H1 (cell line): Measurements from ENCODE around the gene TTC6. TPM values are rescaled to one million over a fixed set of nuclear protein-coding genes. Genes with fewer than 3 reads are reported as not detected.

ENCODE experiments used
- CTCF ChIA-PET: fragments of 300-600 bp; sonication (Branson Sonifier 250); formaldehyde crosslinking; loops from one replicate; lab custom pipeline; 2021; ENCODE audit not compliant: partially characterized antibody; lab: Charles Lee
- POLR2A ChIA-PET: fragments of 300-600 bp; sonication (Branson Sonifier 250); formaldehyde crosslinking; loops from one replicate; lab custom pipeline; 2021; ENCODE audit warnings: inconsistent platforms; ENCODE audit not compliant: partially characterized antibody; lab: Charles Lee
- DNase-seq, 2 experiments: peaks; one replicate each; pipeline versions ENCODE4 v3.0.0 to v3.0.0-alpha.2; 2010 to 2022; ENCODE audit warnings: low spot score in 2 of 2, low read depth in 1 of 2, mixed read lengths in 1 of 2
- FAIRE-seq: peaks from 2 replicates; lab custom pipeline; 2011; peaks lifted over from hg19 to GRCh38; lab: Jason Lieb, UNC
- H2AFZ ChIP-seq: 2 replicates; pipeline ENCODE4 v1.8.1; 2012; ENCODE audit warnings: low read length, inconsistent platforms
- H2AK5ac ChIP-seq: 2 replicates; pipeline ENCODE4 v1.6.1; 2013; ENCODE audit warnings: low read depth, low read length
- H2BK120ac ChIP-seq: replicated peaks from 2 replicates; pipeline ENCODE3; 2013; ENCODE audit warnings: low read depth, low read length, inconsistent platforms
- H2BK12ac ChIP-seq: 2 replicates; pipeline ENCODE4 v1.6.1; 2013; ENCODE audit warnings: low read depth, low read length
- H2BK15ac ChIP-seq: 2 replicates; pipeline ENCODE4 v1.6.1; 2013; ENCODE audit warnings: low read length
- H2BK20ac ChIP-seq: 2 replicates; pipeline ENCODE4 v1.6.1; 2013; ENCODE audit warnings: low read length
- H2BK5ac ChIP-seq: 2 replicates; pipeline ENCODE4 v1.6.1; 2013; ENCODE audit warnings: low read depth, low read length
- H3K14ac ChIP-seq: 2 replicates; pipeline ENCODE4 v1.6.1; 2013; ENCODE audit warnings: inconsistent platforms; ENCODE audit not compliant: insufficient read length
- H3K18ac ChIP-seq: 2 replicates; pipeline ENCODE4 v1.6.1; 2013; ENCODE audit warnings: low read length; ENCODE audit errors: extremely low read depth
- H3K23ac ChIP-seq: 2 replicates; pipeline ENCODE4 v1.6.1; 2013; ENCODE audit warnings: inconsistent platforms; ENCODE audit not compliant: insufficient read length
- H3K23me2 ChIP-seq: 2 replicates; pipeline ENCODE4 v1.6.1; 2013; ENCODE audit warnings: low read depth, low read length
- H3K27ac ChIP-seq: 2 replicates; pipeline ENCODE4 v1.6.1; 2011; ENCODE audit warnings: low read depth, low read length, inconsistent platforms
- H3K27me3 ChIP-seq, 4 experiments: replicated peaks in 1 of 4; 1 replicate in 1 of 4; 2 replicates in 3 of 4; pipeline versions ENCODE4 v1.6.1 to v1.8.1; 2011 to 2013; ENCODE audit warnings: low read length in 3 of 4, mild to moderate bottlenecking in 3 of 4, inconsistent platforms in 2 of 4, mixed read lengths in 2 of 4, moderate library complexity in 1 of 4; ENCODE audit not compliant: control insufficient read depth in 3 of 4, insufficient read depth in 3 of 4; ENCODE audit errors: extremely low read depth in 1 of 4
- H3K36me3 ChIP-seq, 4 experiments: 2 replicates each; pipeline versions ENCODE4 v1.6.1 to v1.8.1; 2011 to 2013; ENCODE audit warnings: mild to moderate bottlenecking in 4 of 4, low read length in 3 of 4, moderate library complexity in 2 of 4, control low read depth in 1 of 4, inconsistent platforms in 1 of 4; ENCODE audit not compliant: insufficient read depth in 4 of 4, control insufficient read depth in 2 of 4
- H3K4ac ChIP-seq: replicated peaks from 2 replicates; pipeline ENCODE3; 2013; ENCODE audit warnings: low read length, low read depth, mixed read lengths, inconsistent platforms; ENCODE audit not compliant: insufficient read length
- H3K4me1 ChIP-seq, 4 experiments: replicated peaks in 1 of 4; 1 replicate in 1 of 4; 2 replicates in 3 of 4; pipeline versions ENCODE4 v1.6.1 to v1.8.1; 2011 to 2013; ENCODE audit warnings: low read length in 3 of 4, inconsistent platforms in 2 of 4, mixed read lengths in 1 of 4; ENCODE audit not compliant: insufficient read depth in 4 of 4, control insufficient read depth in 3 of 4
- H3K4me2 ChIP-seq, 2 experiments: 2 replicates each; pipeline versions ENCODE4 v1.6.1 to v1.8.1; 2011 to 2013; ENCODE audit warnings: low read depth in 2 of 2, low read length in 2 of 2, control low read depth in 1 of 2, inconsistent platforms in 1 of 2, mild to moderate bottlenecking in 1 of 2; ENCODE audit not compliant: insufficient read depth in 1 of 2
- H3K4me3 ChIP-seq, 4 experiments: fragments of 200-600, 300-600 bp in 1 of 4; sonication (generic), shearing (Covaris generic), sonication (Bioruptor Twin) in 1 of 4; 2 replicates each; pipeline versions ENCODE4 v1.5.1 to v1.8.1; 2011 to 2016; ENCODE audit warnings: low read length in 4 of 4, low read depth in 3 of 4, control low read depth in 2 of 4, inconsistent platforms in 2 of 4, mild to moderate bottlenecking in 2 of 4, mixed read lengths in 1 of 4, moderate library complexity in 1 of 4; ENCODE audit not compliant: insufficient read depth in 2 of 4; ENCODE audit errors: extremely low read depth in 1 of 4
- H3K56ac ChIP-seq: replicated peaks from 2 replicates; pipeline ENCODE3; 2013; ENCODE audit warnings: low read depth, mild to moderate bottlenecking, mixed read lengths, low read length, inconsistent platforms; ENCODE audit not compliant: insufficient read length
- H3K79me1 ChIP-seq: 2 replicates; pipeline ENCODE4 v1.6.1; 2013; ENCODE audit warnings: low read depth, low read length, control low read depth
- H3K79me2 ChIP-seq, 2 experiments: 2 replicates each; pipeline versions ENCODE4 v1.6.1 to v1.8.1; 2012 to 2013; ENCODE audit warnings: low read length in 2 of 2, mild to moderate bottlenecking in 2 of 2, inconsistent platforms in 1 of 2; ENCODE audit not compliant: insufficient read depth in 2 of 2, control insufficient read depth in 1 of 2
- H3K9ac ChIP-seq, 4 experiments: replicated peaks in 1 of 4; 1 replicate in 1 of 4; 2 replicates in 3 of 4; pipeline versions ENCODE4 v1.6.1 to v1.8.1; 2011 to 2013; ENCODE audit warnings: low read depth in 3 of 4, low read length in 3 of 4, control low read depth in 2 of 4, mild to moderate bottlenecking in 2 of 4, moderate library complexity in 2 of 4, inconsistent platforms in 1 of 4; ENCODE audit errors: extremely low read depth in 1 of 4
- H3K9me3 ChIP-seq, 2 experiments: 2 replicates each; pipeline versions ENCODE4 v1.6.1 to v1.8.1; 2012 to 2013; ENCODE audit warnings: mild to moderate bottlenecking in 2 of 2, moderate library complexity in 2 of 2, control low read depth in 1 of 2, inconsistent platforms in 1 of 2, low read depth in 1 of 2, low read length in 1 of 2, mixed read lengths in 1 of 2; ENCODE audit not compliant: insufficient read depth in 2 of 2
- H4K20me1 ChIP-seq, 2 experiments: replicated peaks in 1 of 2; 2 replicates each; pipeline versions ENCODE3 to v1.8.1; 2011 to 2013; ENCODE audit warnings: inconsistent platforms in 2 of 2, low read length in 2 of 2, mild to moderate bottlenecking in 1 of 2; ENCODE audit not compliant: insufficient read depth in 2 of 2, control insufficient read depth in 1 of 2
- H4K5ac ChIP-seq: 2 replicates; pipeline ENCODE4 v1.6.1; 2013; ENCODE audit warnings: low read length, low read depth, mixed read lengths, inconsistent platforms; ENCODE audit not compliant: insufficient read length
- H4K8ac ChIP-seq: 2 replicates; pipeline ENCODE4 v1.8.0; 2013; ENCODE audit warnings: mild to moderate bottlenecking, moderate library complexity, low read length, inconsistent platforms; ENCODE audit not compliant: insufficient read depth; ENCODE audit errors: extremely low read depth
- H4K91ac ChIP-seq: replicated peaks from 2 replicates; pipeline ENCODE3; 2013; ENCODE audit warnings: low read length, mixed read lengths, inconsistent platforms; ENCODE audit not compliant: insufficient read length
- EZH2 ChIP-seq: fragments of 200-600 bp; sonication (generic); IDR thresholded peaks from 2 replicates; pipeline ENCODE4 v1.7.1; 2012; ENCODE audit warnings: low read depth, mild to moderate bottlenecking, moderate library complexity, low read length, inconsistent platforms; ENCODE audit not compliant: severe bottlenecking
- GTF2F1 ChIP-seq: IDR thresholded peaks from 2 replicates; pipeline ENCODE4 v1.6.1; 2012; ENCODE audit warnings: low read depth, low read length, improper control_type of control experiment, borderline replicate concordance
- KDM4A ChIP-seq: IDR thresholded peaks from one replicate; pipeline ENCODE4 v1.7.1; 2012; ENCODE audit warnings: low read depth, mild to moderate bottlenecking, moderate library complexity, low read length, inconsistent platforms; ENCODE audit not compliant: severe bottlenecking
- MAX ChIP-seq: IDR thresholded peaks from 2 replicates; pipeline ENCODE4 v1.6.1; 2012; ENCODE audit warnings: inconsistent platforms
- POLR2A ChIP-seq, 2 experiments: IDR thresholded peaks; 1 replicate in 1 of 2; 2 replicates in 1 of 2; pipeline ENCODE4 v1.6.1; 2011; ENCODE audit warnings: low read depth in 2 of 2, low read length in 2 of 2, mild to moderate bottlenecking in 2 of 2; ENCODE audit errors: control extremely low read depth in 1 of 2
- SUZ12 ChIP-seq: fragments of 200-600 bp; sonication (generic); IDR thresholded peaks from 2 replicates; pipeline ENCODE4 v1.6.1; 2012; ENCODE audit warnings: mild to moderate bottlenecking, inconsistent platforms, low read length, moderate library complexity, mixed read lengths
- WGBS, 2 experiments: shearing (Covaris generic) in 1 of 2; methylation state at CpG; one replicate each; pipeline versions ENCODE4 v1.1.6 to v1.1.7; 2013 to 2015; ENCODE audit warnings: low lambda C conversion rate in 2 of 2, mixed read lengths in 2 of 2, inconsistent platforms in 1 of 2, low coverage in 1 of 2, missing lambda C conversion rate in 1 of 2; ENCODE audit not compliant: insufficient replicate concordance in 2 of 2, insufficient coverage in 1 of 2, insufficient read length in 1 of 2; ENCODE audit errors: extremely low coverage in 1 of 2, missing lambda C conversion rate in 1 of 2; 5-methylcytosine and 5-hydroxymethylcytosine counted together
- polyA plus RNA-seq, 7 experiments: library from polyadenylated mRNA; depleted of rRNA in 3 of 7; stranded (reverse) in 5 of 7; unstranded in 2 of 7; fragments of >200 nt in 5 of 7; fragments of 200-250 nt in 2 of 7; gene quantifications; 1 replicate in 5 of 7; 2 replicates in 1 of 7; 4 replicates in 1 of 7; pipeline versions ENCODE4 v1.2.1 to v1.2.3, GENCODE V29; 2011 to 2013; ENCODE audit warnings: missing spikeins in 2 of 7, mixed read lengths in 2 of 7
- total RNA-seq: library from RNA; stranded (reverse); fragmentation: NEBNext Ultra II Directional; extraction: Animal tissue kit (Norgen Biotek cat#: 25700); gene quantifications from 2 replicates; pipeline ENCODE4 v1.2.1, GENCODE V29; 2021

Gene TTC6
- total and polyA plus RNA-seq, 2 of the 8 experiments (the other 6 are each of a cell fraction or from before 2014, with no cell fraction given): 0.02 TPM; not detected in 1

GRCh38 chr14:37597914-37598746, 2.7 kb downstream of the TTC6 start:
- Histone ChIP-seq H3K14ac (no peak overlapping the region), H2BK5ac (no peak overlapping the region), H3K79me1 (no peaks in the 10 kb centered on the region), H3K27ac (no peak overlapping the region), H3K18ac (no peak overlapping the region), H4K20me1 (peaks cover 8 to 23% of the 10 kb centered on the region in 2 experiments), H3K4me2 (peak overlapping the region; percentile 71 to 89), H4K8ac (no peak overlapping the region; the same call in 1 of the 2 replicates), H3K4ac (no peak overlapping the region), H3K79me2 (no peaks in the 10 kb centered on the region), H3K36me3 (no peaks in the 10 kb centered on the region), H3K56ac (no peak overlapping the region), H3K4me1 (peaks cover 0 to 25% (median 13%) of the 10 kb centered on the region in 4 experiments; a peak in 6 of 7 replicates), H3K9me3 (no peaks in the 10 kb centered on the region), H3K27me3 (peaks cover 83 to 99% (median 93%) of the 10 kb centered on the region in 4 experiments), H3K9ac (no peak overlapping the region), H2BK20ac (no peak overlapping the region), H3K23me2 (peaks cover 5% of the 10 kb centered on the region), H3K23ac (no peak overlapping the region), H2BK15ac (no peak overlapping the region), H4K91ac (no peak overlapping the region), H2AK5ac (no peak overlapping the region), H4K5ac (no peak overlapping the region), H2AFZ (no peak overlapping the region), H3K4me3 (peak overlapping the region; percentile 3 to 57 (median 23); a peak in 5 of 8 replicates), H2BK12ac (no peak overlapping the region), H2BK120ac (no peak overlapping the region)
- CTCF ChIA-PET: interaction anchor here (0.6 to 7.6 kb wide), 14 partner anchors 11 to 658 kb away, joined by 3 to 62 read pairs (median 4); no protein-coding TSS in a partner anchor
- FAIRE-seq: no peak
- peak in 1 of 2 experiments; percentile 69 for DNase-seq
- 5% methylated on average over 23 of the region's 50 CpGs; no CpG with 5 or more reads in 1 of the 2 experiments for WGBS, 2 experiments
- TF ChIP-seq GTF2F1 (no peak), POLR2A (IDR thresholded peaks at IDR 0.05; ENCODE audit: control extremely low read depth in 1 of 2, low read depth in 2 of 2, low read length in 2 of 2) (no peak), SUZ12 (peak; percentile 89), KDM4A (peak; percentile 61), MAX (peak; percentile 72), EZH2 (peak; percentile 66)
- POLR2A ChIA-PET: interaction anchor here (1.0 kb wide), 2 partner anchors 9 to 13 kb away, joined by 3 read pairs; no protein-coding TSS in a partner anchor
